Hypothalamus (tissue), 51 donors: ENCODE data around the gene EPHA4.

ENCODE experiments used
- DNase-seq, 51 donors: peaks; one replicate each; lab custom pipeline; 2025; lab: John Stamatoyannopoulos, UW

EPHA4 gene

GRCh38 chr2:221482666-221483455 lies 89.2 kb downstream of the EPHA4 start:
- no peak for DNase-seq

GRCh38 chr2:221480821-221481220 lies 91.3 kb downstream of the EPHA4 start:
- DNase-seq: no peak

- no peak for DNase-seq
Measured at GRCh38 chr2:221480163-221480562, 91.9 kb downstream of the EPHA4 start.

GRCh38 chr2:221478485-221478863 lies 93.6 kb downstream of the EPHA4 start:
- DNase-seq: peak in 3 of 51 donors; percentile 1 to 25 (median 3)

- DNase-seq: no peak
Measured at GRCh38 chr2:221477714-221478484, 94.2 kb downstream of the EPHA4 start.

GRCh38 chr2:221476195-221476594 lies 95.9 kb downstream of the EPHA4 start:
- no peak for DNase-seq

GRCh38 chr2:221473451-221473850 lies 98.7 kb downstream of the EPHA4 start:
- no peak for DNase-seq

- DNase-seq: no peak
Measured at GRCh38 chr2:221468317-221468716, 103.8 kb downstream of the EPHA4 start.

- DNase-seq: peak in 1 of 51 donors; percentile 2
Measured at GRCh38 chr2:221467610-221468009, 104.5 kb downstream of the EPHA4 start.

- no peak for DNase-seq
Measured at GRCh38 chr2:221466744-221467143, 105.4 kb downstream of the EPHA4 start.

GRCh38 chr2:221465776-221466175 lies 106.3 kb downstream of the EPHA4 start:
- DNase-seq: no peak

GRCh38 chr2:221464971-221465370 lies 107.1 kb downstream of the EPHA4 start:
- DNase-seq: no peak

GRCh38 chr2:221463241-221463896 lies 108.7 kb downstream of the EPHA4 start:
- no peak for DNase-seq

- DNase-seq: no peak
Measured at GRCh38 chr2:221461901-221462300, 110.2 kb downstream of the EPHA4 start.

GRCh38 chr2:221460136-221460535 lies 112.0 kb downstream of the EPHA4 start:
- DNase-seq: no peak

GRCh38 chr2:221458578-221458977 lies 113.5 kb downstream of the EPHA4 start:
- no peak for DNase-seq

GRCh38 chr2:221455214-221455613 lies 116.9 kb downstream of the EPHA4 start:
- no peak for DNase-seq

- DNase-seq: no peak
Measured at GRCh38 chr2:221454459-221455105, 117.5 kb downstream of the EPHA4 start.

- no peak for DNase-seq
Measured at GRCh38 chr2:221451862-221452788, 120.0 kb downstream of the EPHA4 start.

GRCh38 chr2:221450280-221450679 lies 121.8 kb downstream of the EPHA4 start:
- no peak for DNase-seq
